GM19455 (cell line): ENCODE measurements around the gene SPOCD1.

ENCODE experiments used
- ATAC-seq: cut with Tn5 transposase; IDR thresholded peaks from one replicate; pipeline ENCODE4 v1.9.1; 2021; ENCODE audit not compliant: unreplicated experiment

SPOCD1 gene

DNA sequence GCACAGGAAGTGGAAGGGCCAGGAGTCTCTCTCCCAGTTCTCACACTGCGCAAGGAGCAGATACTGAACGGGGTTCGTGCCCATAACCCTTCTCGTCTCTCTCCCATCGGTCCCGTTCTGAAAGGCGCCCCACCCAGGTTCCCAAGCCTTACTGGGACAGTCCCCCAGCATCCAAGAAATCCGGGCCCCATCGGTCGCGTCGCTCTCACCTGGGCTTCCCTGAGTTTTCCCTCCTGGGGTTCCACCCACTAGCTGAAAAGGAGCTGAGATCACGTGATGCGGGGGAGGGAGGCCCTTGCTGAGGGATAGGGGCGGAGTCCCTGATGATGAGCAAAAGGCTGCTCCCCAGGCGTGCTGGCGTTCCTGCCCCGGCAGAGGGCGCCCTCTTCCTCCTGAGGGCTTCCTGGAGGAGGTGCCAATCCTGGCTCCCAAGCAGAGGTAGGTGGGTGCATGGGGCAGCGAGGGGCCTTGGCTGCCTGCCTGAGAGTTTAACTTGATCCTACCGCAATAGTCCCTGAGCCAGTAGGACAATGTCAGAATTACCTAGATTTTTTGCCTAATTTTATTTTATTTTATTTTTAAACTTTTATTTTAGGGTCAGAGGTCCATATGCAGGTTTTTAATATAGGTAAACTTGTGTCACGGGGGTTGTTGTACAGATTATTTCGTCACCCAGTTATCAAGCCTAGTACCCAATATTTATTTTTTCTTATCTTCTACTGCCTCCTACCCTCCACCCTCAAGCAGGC, at the start of gene SPOCD1:
Gene SPOCD1 (minus strand): TSS at position 271 of the 749 bp plus-strand sequence. CDS start 689 bp downstream, outside the sequence.
- no peak for ATAC-seq

- ATAC-seq = no peak
Measured at GRCh38 chr1:31862071-31862470, 46.2 kb upstream of the SPOCD1 start.

DNA sequence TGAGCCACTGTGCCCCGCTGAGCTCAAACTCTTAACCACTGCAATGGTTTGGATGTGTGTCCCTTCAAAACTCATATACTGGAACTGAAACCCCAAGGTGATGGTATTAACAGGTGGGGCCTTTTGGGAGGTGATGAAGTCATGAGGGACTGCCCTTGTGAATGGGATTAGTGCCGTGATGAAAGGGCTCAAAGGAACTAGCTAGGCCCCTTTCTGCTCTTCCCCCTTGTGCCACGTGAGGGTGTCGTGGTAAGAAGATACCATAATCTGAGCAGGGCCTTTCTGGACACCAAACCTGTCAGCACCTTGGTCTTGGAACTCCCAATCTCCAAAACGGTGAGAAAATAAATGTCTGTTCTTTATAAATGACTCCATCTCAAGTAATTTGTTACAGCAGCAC, 45.5 kb upstream of the SPOCD1 start:
- ATAC-seq = no peak

- no peak for ATAC-seq
Measured at GRCh38 chr1:31860581-31860980, 44.8 kb upstream of the SPOCD1 start.

GRCh38 chr1:31859719-31860118, 43.9 kb upstream of the SPOCD1 start:
- no peak for ATAC-seq

GRCh38 chr1:31859044-31859443, 43.2 kb upstream of the SPOCD1 start:
- ATAC-seq = no peak

DNA sequence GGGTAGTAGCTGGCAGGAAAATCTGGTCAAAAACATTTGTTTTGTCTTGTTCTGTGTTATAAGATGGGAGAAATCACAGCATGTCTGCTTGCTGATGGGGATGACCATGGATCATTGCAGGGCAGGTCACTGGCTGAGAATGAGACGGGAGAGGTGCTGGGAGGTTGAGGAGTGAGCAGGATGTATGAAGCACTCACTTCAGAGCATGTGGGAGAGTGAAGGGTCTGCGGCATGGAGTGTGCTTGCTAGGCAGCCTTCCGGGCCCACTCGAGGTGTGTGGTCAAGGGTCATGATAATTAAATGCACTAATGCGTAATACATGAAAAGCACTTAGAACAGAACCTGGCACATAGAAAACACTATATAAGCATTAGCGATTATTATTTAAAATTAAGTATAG, 42.0 kb upstream of the SPOCD1 start:
- ATAC-seq = no peak

- no peak for ATAC-seq
Measured at GRCh38 chr1:31856140-31856539, 40.3 kb upstream of the SPOCD1 start.

GRCh38 chr1:31855038-31855845, 39.4 kb upstream of the SPOCD1 start:
- no peak for ATAC-seq

GRCh38 chr1:31849653-31850052, 33.8 kb upstream of the SPOCD1 start:
- ATAC-seq = no peak

GRCh38 chr1:31848381-31848897, 32.6 kb upstream of the SPOCD1 start:
- no peak for ATAC-seq

DNA sequence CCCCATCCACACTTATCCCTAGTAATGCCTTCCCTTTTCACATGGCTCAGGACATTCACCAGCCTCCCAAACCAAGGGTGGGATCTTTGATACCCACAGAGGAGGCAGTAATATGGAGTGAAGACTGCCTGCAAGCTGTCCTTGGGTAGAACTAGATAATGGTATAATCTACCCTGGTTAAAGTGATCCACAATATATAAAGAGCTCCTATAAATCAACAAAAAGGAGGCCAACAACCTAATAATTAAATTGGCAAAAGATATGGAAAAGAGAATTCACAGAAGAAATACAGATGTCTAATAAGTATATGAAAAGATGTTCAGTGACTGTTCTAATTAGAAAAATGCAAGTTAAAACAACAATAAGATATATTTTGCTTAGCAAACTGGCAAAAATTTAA, 30.7 kb upstream of the SPOCD1 start:
- ATAC-seq = no peak

- no peak for ATAC-seq
Measured at GRCh38 chr1:31843506-31843905, 27.7 kb upstream of the SPOCD1 start.

- no peak for ATAC-seq
Measured at GRCh38 chr1:31839662-31840343, 24.0 kb upstream of the SPOCD1 start.

DNA sequence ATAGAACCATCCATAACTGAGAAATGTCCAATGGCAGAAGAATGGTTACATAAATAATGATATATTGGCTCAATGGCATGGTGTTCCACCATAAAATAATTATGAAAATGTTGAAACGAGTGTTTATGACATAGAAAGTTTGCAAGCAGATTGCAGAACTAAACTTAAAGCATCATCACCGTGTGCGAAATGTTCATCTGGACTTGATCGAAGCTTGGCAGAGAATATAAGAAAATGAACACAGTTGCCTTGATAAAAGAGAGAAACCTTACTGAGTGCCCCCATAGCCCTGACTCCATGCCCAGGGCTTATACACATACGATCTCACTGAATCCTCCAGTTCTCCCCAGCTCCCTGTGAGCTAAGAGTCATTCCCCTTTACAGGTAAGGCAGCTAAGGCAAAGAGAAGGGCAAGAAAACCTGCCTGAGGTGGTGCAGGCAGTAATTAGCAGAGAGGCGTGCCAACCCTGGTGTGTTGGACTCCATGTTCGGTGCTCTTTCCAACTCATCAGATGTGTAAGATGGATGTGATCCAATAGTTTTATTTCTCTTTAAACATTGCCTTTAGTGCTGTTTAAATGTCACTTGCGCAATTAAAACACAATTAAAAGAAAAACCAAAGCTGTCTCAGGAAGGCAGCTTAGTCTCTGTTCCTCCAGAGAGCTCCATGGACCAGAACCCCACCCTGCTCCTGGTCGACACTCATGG, 21.8 kb upstream of the SPOCD1 start:
- no peak for ATAC-seq

DNA sequence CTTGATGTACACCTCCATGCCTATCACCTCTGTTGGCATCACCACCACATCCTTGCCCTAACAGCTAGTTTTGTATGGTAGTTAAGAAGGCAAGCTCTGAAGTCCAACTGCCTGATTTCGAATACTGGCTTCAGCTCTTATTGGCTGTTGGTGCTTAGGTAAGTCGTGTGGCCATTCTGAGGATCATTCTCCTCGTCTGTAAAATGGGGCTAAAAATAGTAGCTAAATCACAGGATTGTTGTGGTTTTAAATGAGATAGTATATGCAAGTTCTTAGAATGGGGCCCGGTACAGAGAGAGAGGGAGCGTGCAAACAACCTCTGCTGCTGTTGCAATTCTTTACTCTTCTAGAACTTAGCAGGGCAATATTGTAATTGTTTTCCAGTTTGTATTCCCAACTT, 20.8 kb upstream of the SPOCD1 start:
- ATAC-seq = no peak

DNA sequence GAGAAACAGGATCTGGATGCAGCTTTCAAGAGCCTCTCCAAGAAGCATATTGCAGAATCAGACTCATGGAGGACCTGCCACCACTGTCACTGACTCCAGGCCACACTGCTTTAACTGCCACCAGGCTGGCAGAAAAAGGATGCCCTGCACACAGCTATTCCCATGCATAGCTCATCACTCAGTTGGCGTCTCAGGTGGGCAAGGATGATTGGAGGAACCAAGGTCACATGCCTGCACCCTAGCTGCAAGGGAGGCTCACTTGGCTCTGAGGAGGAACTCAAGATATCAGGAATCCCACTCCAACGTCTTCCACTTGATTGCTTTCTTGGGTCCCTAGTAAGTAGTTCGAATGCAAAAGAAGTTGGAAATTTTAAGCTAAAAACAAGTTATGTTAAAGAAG, 19.6 kb upstream of the SPOCD1 start:
- ATAC-seq = no peak

- no peak for ATAC-seq
Measured at GRCh38 chr1:31834501-31834900, 18.7 kb upstream of the SPOCD1 start.

DNA sequence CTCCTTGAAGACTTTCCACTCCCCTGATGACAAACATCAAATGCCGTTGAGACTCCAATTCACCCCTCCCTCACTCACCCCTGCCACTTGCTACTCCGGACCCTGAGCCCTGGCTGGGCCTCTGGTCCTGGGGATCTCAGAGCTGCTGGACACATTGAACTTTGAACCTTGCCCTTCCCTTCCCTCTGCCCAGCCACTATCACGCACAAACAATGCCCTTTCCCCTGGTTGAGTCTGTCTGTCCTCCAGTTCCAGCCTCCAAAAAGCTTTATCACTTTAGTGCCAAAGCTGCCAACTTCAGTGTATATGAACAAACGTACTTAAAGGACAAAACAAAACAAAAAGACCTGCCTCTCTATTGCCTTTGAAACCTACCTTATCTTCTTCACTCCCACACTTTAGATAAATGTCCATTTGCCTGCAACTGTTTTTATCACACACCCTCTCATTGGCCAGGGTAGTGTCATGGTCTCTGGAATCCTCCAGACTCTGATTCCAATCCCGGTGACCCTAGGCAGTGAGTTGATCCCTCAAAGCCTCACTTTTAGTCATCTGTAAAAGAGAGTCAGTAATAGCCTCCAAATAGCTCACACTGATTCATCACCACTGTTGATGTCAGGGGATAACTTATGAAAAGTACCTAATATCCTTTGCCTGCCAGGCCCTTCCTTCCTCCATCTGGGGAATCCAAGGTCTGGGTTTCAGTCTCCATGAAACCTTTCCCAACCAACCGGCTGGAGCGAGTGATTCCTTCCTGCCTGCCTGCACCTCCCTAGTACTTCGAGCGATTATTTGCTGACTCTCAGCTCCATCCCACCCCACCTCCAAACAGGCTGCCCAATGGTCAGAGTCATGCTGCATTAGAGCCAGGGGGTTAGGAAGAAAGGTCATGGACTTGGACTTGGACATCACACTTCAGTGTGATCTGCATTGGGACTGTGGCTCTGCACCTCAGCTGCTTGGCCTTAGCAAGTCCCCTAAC, 15.9 kb upstream of the SPOCD1 start:
- ATAC-seq = no peak

DNA sequence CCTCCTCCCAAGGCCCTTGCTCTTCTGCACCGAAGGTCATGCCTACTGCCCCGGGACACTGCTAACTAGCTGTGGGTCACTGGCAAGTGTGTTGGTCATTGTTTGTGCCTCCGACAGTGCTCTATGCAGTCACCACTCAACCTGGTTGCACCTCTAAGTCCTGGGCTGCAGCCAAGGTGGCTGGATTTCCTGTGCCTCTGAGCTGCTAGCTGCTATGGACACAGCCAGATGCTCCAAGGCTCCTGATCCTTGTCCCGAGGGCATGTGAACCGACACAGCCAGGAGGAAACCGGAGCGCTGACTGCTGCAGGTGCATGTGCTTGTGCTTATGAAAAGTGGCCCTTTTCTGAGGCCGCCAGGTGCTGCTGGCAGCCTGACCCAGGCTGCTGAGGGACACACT, 14.7 kb upstream of the SPOCD1 start:
- no peak for ATAC-seq
